ENCODE results near the gene APOC3.

APOC3 gene

DNA sequence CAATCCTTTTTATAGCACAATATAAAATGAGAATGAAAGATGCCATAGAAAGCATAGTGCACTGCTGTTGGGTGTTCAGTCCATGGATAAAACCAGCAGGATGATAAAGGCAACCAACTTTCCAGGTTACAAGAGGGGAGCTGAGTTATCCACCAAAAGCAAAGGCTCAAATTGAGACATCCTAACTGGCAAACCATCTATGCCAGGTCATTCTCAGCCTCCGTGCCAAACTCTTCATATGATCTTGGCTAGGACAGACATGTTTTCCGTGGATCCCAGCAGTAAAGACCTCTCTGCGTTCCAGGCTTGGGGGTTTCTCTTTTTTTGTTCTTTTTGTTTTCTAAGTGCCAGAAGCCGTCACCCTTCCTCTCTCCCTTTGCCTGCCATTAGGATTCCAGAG lies 15.0 kb downstream of the APOC3 start:
- no peaks in the 10 kb centered on the region for H3K4me1 ChIP-seq (ENCODE audit: control insufficient read depth in 2 of 2, insufficient read depth in 2 of 2, low read length in 2 of 2)
- no peaks in the 10 kb centered on the region for H3K27me3 ChIP-seq (ENCODE audit: control insufficient read depth in 2 of 2, insufficient read depth in 2 of 2, low read length in 2 of 2)
- H3K9me3 ChIP-seq (ENCODE audit: control insufficient read depth in 2 of 2, low read length in 2 of 2) = no peaks in the 10 kb centered on the region
- peaks cover 32 to 51% of the 10 kb centered on the region in 2 donors for H3K36me3 ChIP-seq (ENCODE audit: control insufficient read depth in 2 of 2, insufficient read depth in 2 of 2, low read length in 2 of 2)
- H3K4me3 ChIP-seq (ENCODE audit: low read length in 2 of 2) = no peak overlapping the region
- H3K9ac ChIP-seq (ENCODE audit: low read depth in 1 of 2, low read length in 2 of 2) = no peak overlapping the region
- no peak overlapping the region for H3K27ac ChIP-seq (ENCODE audit: low read depth in 2 of 2, low read length in 2 of 2)

DNA sequence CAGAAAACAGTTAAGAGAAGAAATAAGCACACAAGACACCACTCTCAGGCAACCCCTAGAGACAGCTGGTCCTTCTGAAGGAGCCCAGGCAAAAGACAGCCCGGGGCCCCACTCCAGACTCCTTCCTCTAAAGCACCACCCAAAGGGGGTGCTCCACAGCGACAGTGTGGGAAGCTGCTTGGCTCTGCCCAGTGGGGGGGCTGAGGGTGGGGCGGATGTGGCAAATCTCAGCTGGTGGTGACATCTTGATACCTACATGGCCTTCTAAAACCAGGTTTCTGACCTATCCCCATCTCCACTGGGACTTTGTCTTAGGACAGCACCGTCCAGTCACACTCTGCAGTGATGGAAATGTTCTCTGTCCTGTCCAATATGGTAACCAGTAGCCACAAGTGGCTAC lies 17.9 kb downstream of the APOC3 start:
- H3K36me3 ChIP-seq (ENCODE audit: control insufficient read depth in 2 of 2, insufficient read depth in 2 of 2, low read length in 2 of 2) = peaks cover 32 to 54% of the 10 kb centered on the region in 2 donors
- H3K9me3 ChIP-seq (ENCODE audit: control insufficient read depth in 2 of 2, low read length in 2 of 2) = no peaks in the 10 kb centered on the region
- H3K4me3 ChIP-seq (ENCODE audit: low read length in 2 of 2) = no peak overlapping the region
- no peaks in the 10 kb centered on the region for H3K27me3 ChIP-seq (ENCODE audit: control insufficient read depth in 2 of 2, insufficient read depth in 2 of 2, low read length in 2 of 2)
- peaks cover 11 to 17% of the 10 kb centered on the region in 2 donors for H3K4me1 ChIP-seq (ENCODE audit: control insufficient read depth in 2 of 2, insufficient read depth in 2 of 2, low read length in 2 of 2)
- H3K27ac ChIP-seq (ENCODE audit: low read depth in 2 of 2, low read length in 2 of 2) = no peak overlapping the region
- H3K9ac ChIP-seq (ENCODE audit: low read depth in 1 of 2, low read length in 2 of 2) = no peak overlapping the region

DNA sequence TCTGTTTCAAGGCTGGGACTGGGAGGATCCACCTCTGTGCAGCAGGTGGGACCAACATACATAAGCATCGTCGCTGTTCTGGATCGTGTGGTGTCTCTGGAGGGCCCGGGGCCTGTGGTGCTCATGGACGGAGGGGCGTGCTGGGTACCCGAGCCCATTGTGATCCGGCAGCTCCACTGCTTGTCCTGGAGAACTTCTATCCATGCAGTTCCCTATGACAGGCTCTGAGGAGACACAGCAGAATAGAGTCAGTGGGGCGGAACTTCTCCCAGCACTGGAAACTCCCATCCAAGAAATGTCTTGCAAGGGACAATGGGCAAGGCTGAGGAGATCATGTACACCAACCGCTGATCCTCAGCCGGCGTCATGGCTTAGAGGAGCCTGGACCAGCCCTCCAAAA lies 19.4 kb downstream of the APOC3 start:
- Histone ChIP-seq H3K27ac (ENCODE audit: low read depth in 2 of 2, low read length in 2 of 2) (no peak overlapping the region), H3K4me3 (ENCODE audit: low read length in 2 of 2) (no peak overlapping the region), H3K9ac (ENCODE audit: low read depth in 1 of 2, low read length in 2 of 2) (no peak overlapping the region), H3K4me1 (ENCODE audit: control insufficient read depth in 2 of 2, insufficient read depth in 2 of 2, low read length in 2 of 2) (peaks cover 25 to 31% of the 10 kb centered on the region in 2 donors), H3K27me3 (ENCODE audit: control insufficient read depth in 2 of 2, insufficient read depth in 2 of 2, low read length in 2 of 2) (no peaks in the 10 kb centered on the region), H3K36me3 (ENCODE audit: control insufficient read depth in 2 of 2, insufficient read depth in 2 of 2, low read length in 2 of 2) (peaks cover 32 to 48% of the 10 kb centered on the region in 2 donors), H3K9me3 (ENCODE audit: control insufficient read depth in 2 of 2, low read length in 2 of 2) (no peaks in the 10 kb centered on the region)

DNA sequence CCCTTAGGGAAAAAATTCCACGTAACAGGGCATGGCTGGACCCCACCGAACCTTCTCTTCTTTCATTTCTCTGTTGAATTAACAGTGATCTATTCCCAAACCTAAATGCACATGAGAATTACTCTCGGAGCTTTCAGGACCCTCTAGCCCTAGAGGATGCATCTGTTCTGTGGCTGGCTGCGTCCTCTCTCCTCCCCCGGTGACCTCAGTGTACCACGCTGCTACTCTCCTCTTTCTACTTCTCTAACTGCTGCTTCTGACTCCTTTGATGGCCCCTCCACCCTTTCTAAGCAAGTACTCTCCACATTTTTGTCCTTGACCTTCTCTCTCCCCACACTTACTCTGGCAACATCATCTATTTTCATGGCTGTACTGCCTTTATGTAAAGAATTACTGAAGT lies 19.8 kb downstream of the APOC3 start:
- Histone ChIP-seq H3K9ac (ENCODE audit: low read depth in 1 of 2, low read length in 2 of 2) (no peak overlapping the region), H3K27me3 (ENCODE audit: control insufficient read depth in 2 of 2, insufficient read depth in 2 of 2, low read length in 2 of 2) (no peaks in the 10 kb centered on the region), H3K36me3 (ENCODE audit: control insufficient read depth in 2 of 2, insufficient read depth in 2 of 2, low read length in 2 of 2) (peaks cover 32 to 48% of the 10 kb centered on the region in 2 donors), H3K4me1 (ENCODE audit: control insufficient read depth in 2 of 2, insufficient read depth in 2 of 2, low read length in 2 of 2) (peaks cover 29 to 36% of the 10 kb centered on the region in 2 donors), H3K9me3 (ENCODE audit: control insufficient read depth in 2 of 2, low read length in 2 of 2) (no peaks in the 10 kb centered on the region), H3K27ac (ENCODE audit: low read depth in 2 of 2, low read length in 2 of 2) (no peak overlapping the region), H3K4me3 (ENCODE audit: low read length in 2 of 2) (no peak overlapping the region)

DNA sequence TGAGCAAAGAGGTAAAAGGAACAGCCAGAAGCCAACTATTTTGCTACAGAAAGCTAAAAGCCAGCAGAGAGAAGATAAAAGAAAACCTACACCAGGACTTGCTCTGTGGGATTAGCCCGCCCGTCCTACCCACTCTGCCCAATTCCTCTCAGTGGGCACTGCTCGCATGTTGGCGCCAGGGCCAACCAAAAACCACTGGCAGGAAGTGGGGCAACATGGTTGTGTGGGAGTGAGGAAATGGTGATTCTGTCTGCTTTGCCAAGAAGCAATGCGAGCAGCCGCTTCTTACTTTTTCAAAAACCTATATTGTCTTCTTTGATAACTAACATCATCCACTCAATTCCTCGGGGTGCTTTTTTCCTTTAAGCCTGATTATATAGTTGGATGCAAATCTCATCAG lies 21.9 kb downstream of the APOC3 start:
- peaks cover 31 to 36% of the 10 kb centered on the region in 2 donors for H3K4me1 ChIP-seq (ENCODE audit: control insufficient read depth in 2 of 2, insufficient read depth in 2 of 2, low read length in 2 of 2)

DNA sequence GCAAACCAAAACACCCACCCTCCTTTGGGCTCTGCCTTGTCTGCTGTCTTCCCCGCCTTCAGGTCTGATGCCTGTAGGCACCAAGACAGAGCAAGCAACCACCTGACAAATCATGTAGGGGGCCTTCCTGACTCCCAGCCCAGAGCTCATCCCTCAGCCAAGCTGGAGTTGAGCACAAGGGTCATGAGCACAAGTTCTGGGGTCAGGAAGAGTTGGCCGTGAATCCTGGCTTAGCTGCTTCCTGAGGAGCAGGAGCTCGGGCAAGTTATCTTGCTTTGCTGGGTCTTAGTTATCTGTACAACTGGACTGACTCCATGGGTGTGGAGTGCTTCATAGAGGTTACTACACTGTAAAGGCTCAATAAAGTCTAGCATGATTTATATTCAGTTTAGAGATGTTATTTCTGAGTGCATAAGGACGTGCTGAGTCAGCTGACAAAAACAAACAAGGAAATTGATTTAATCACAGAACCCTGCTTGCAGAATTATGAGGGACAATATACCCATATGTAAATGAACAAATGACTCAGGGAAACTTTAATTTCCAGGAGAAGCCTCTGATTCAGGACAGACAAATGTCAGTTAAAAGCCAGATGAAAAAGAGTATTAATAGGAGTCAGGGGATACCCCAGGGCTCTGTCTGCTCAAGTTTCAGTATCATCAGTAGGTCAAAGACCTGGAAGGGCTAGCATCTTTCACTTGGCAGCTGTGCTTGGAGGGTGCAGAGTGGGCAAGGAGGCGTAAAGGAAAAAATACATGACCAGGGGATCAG lies 22.7 kb downstream of the APOC3 start:
- no peaks in the 10 kb centered on the region for H3K9me3 ChIP-seq (ENCODE audit: control insufficient read depth in 2 of 2, low read length in 2 of 2)
- H3K27ac ChIP-seq (ENCODE audit: low read depth in 2 of 2, low read length in 2 of 2) = peak overlapping the region; percentile 64 to 71
- H3K4me1 ChIP-seq (ENCODE audit: control insufficient read depth in 2 of 2, insufficient read depth in 2 of 2, low read length in 2 of 2) = peaks cover 31 to 36% of the 10 kb centered on the region in 2 donors
- H3K4me3 ChIP-seq (ENCODE audit: low read length in 2 of 2) = peak overlapping the region; percentile 26 to 27
- H3K36me3 ChIP-seq (ENCODE audit: control insufficient read depth in 2 of 2, insufficient read depth in 2 of 2, low read length in 2 of 2) = peaks cover 7 to 28% of the 10 kb centered on the region in 2 donors
- no peaks in the 10 kb centered on the region for H3K27me3 ChIP-seq (ENCODE audit: control insufficient read depth in 2 of 2, insufficient read depth in 2 of 2, low read length in 2 of 2)
- H3K9ac ChIP-seq (ENCODE audit: low read depth in 1 of 2, low read length in 2 of 2) = no peak overlapping the region

More for the DNA sequence above, 21.9 kb downstream of the APOC3 start:
- Histone ChIP-seq H3K36me3 (ENCODE audit: control insufficient read depth in 2 of 2, insufficient read depth in 2 of 2, low read length in 2 of 2) (peaks cover 15 to 35% of the 10 kb centered on the region in 2 donors), H3K27ac (ENCODE audit: low read depth in 2 of 2, low read length in 2 of 2) (peak overlapping the region; percentile 46 to 64), H3K27me3 (ENCODE audit: control insufficient read depth in 2 of 2, insufficient read depth in 2 of 2, low read length in 2 of 2) (no peaks in the 10 kb centered on the region), H3K4me3 (ENCODE audit: low read length in 2 of 2) (no peak overlapping the region), H3K9me3 (ENCODE audit: control insufficient read depth in 2 of 2, low read length in 2 of 2) (no peaks in the 10 kb centered on the region), H3K9ac (ENCODE audit: low read depth in 1 of 2, low read length in 2 of 2) (peak overlapping the region in 1 of 2 donors; percentile 56)

DNA sequence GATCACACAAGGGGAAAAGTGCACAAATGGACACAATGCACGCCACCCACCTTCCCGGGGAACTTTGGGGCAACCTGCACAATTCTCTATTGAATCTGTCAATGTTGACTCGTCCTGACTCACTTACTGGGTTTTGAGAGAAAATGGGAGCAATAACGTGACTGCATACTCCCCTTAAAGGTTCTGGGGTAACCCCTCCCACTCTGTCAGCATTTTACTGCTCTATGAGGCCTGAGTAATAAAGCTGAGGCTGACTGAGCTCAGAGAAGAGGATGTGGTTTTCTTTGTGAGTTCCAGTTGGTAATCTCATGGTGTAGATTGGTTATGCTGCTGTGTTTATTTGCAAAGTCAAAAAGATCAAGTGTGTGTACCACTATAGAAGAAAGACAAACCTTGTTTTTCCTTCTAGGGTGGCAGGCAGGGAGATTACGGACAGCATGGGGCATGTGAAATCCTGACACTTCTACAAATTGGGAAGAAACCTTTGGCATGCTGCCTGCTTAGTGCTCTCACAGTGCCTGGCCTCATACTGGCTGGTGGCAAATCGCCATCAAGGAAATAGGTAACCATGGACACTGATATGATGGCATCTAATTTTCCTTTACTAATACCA lies 23.9 kb downstream of the APOC3 start:
- Histone ChIP-seq H3K36me3 (ENCODE audit: control insufficient read depth in 2 of 2, insufficient read depth in 2 of 2, low read length in 2 of 2) (peaks cover 18 to 33% of the 10 kb centered on the region in 2 donors), H3K4me1 (ENCODE audit: control insufficient read depth in 2 of 2, insufficient read depth in 2 of 2, low read length in 2 of 2) (peaks cover 31 to 36% of the 10 kb centered on the region in 2 donors), H3K9me3 (ENCODE audit: control insufficient read depth in 2 of 2, low read length in 2 of 2) (no peaks in the 10 kb centered on the region), H3K27me3 (ENCODE audit: control insufficient read depth in 2 of 2, insufficient read depth in 2 of 2, low read length in 2 of 2) (no peaks in the 10 kb centered on the region), H3K9ac (ENCODE audit: low read depth in 1 of 2, low read length in 2 of 2) (peak overlapping the region in 1 of 2 donors; percentile 38), H3K27ac (ENCODE audit: low read depth in 2 of 2, low read length in 2 of 2) (peak overlapping the region; percentile 64 to 71), H3K4me3 (ENCODE audit: low read length in 2 of 2) (peak overlapping the region in 1 of 2 donors; percentile 20)

DNA sequence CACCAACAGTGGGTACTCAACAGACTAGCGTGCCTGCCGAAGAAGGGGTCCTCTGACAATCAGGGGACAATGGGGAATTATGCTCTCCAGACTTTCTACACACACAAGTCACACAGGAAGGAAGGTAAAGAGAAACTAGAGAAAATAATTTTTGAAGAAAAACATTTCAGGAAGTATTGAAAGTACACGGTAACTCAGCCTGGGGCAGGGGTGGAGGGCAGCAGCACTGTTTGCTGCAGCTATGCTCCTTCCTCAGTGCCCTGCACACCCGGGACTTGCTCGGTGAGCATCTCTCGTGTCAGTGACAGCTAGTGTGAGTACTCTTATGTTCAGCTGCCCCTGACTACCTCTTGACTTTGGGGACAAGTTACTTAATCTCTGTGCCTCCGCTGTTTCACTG lies 25.7 kb downstream of the APOC3 start:
- Histone ChIP-seq H3K27ac (ENCODE audit: low read depth in 2 of 2, low read length in 2 of 2) (peak overlapping the region in 1 of 2 donors; percentile 26), H3K4me1 (ENCODE audit: control insufficient read depth in 2 of 2, insufficient read depth in 2 of 2, low read length in 2 of 2) (peaks cover 31 to 36% of the 10 kb centered on the region in 2 donors), H3K27me3 (ENCODE audit: control insufficient read depth in 2 of 2, insufficient read depth in 2 of 2, low read length in 2 of 2) (no peaks in the 10 kb centered on the region), H3K9ac (ENCODE audit: low read depth in 1 of 2, low read length in 2 of 2) (no peak overlapping the region), H3K4me3 (ENCODE audit: low read length in 2 of 2) (no peak overlapping the region), H3K36me3 (ENCODE audit: control insufficient read depth in 2 of 2, insufficient read depth in 2 of 2, low read length in 2 of 2) (peaks cover 24 to 33% of the 10 kb centered on the region in 2 donors), H3K9me3 (ENCODE audit: control insufficient read depth in 2 of 2, low read length in 2 of 2) (no peaks in the 10 kb centered on the region)

DNA sequence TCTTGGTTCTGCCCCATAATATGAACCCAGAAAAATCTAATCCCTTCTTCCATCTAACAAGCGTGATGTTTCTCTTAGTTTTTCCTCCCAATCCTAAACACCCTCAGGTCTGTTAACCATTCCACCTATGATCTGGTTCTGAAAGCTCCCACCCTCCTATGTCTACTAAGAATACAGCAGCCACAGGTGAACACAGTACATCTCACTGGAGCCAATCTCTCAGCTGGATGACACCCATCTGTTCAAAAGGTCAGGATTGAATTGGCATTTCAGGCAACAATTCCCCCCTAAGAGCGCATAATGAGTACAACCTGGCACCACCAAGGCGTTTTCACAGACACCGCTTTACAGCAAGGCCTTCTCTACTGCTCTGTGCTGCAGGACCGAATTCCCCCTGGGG lies 26.7 kb downstream of the APOC3 start:
- Histone ChIP-seq H3K36me3 (ENCODE audit: control insufficient read depth in 2 of 2, insufficient read depth in 2 of 2, low read length in 2 of 2) (peaks cover 34 to 42% of the 10 kb centered on the region in 2 donors), H3K4me1 (ENCODE audit: control insufficient read depth in 2 of 2, insufficient read depth in 2 of 2, low read length in 2 of 2) (peaks cover 29 to 31% of the 10 kb centered on the region in 2 donors), H3K9ac (ENCODE audit: low read depth in 1 of 2, low read length in 2 of 2) (no peak overlapping the region), H3K27me3 (ENCODE audit: control insufficient read depth in 2 of 2, insufficient read depth in 2 of 2, low read length in 2 of 2) (no peaks in the 10 kb centered on the region), H3K27ac (ENCODE audit: low read depth in 2 of 2, low read length in 2 of 2) (no peak overlapping the region), H3K4me3 (ENCODE audit: low read length in 2 of 2) (no peak overlapping the region), H3K9me3 (ENCODE audit: control insufficient read depth in 2 of 2, low read length in 2 of 2) (no peaks in the 10 kb centered on the region)

DNA sequence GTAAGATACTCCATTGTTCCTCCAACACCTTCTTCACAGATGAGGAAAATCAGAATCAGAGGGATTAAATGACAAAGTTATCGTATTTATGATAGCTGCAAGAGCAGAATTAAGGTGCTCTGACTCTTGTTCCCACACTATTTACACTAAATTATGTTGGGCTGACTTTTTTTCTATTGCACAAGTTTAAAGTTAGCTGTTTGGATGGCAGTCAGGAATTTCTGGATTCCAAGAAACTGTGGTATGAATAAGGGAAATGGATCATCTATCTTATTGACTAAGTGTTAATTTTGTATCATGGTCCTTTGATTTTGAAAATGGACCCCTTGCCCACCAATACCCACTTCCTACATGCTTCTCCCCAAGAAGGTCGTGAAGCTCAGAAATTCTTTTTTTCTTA lies 27.6 kb downstream of the APOC3 start:
- peaks cover 42 to 51% of the 10 kb centered on the region in 2 donors for H3K36me3 ChIP-seq (ENCODE audit: control insufficient read depth in 2 of 2, insufficient read depth in 2 of 2, low read length in 2 of 2)
- no peaks in the 10 kb centered on the region for H3K27me3 ChIP-seq (ENCODE audit: control insufficient read depth in 2 of 2, insufficient read depth in 2 of 2, low read length in 2 of 2)
- H3K4me3 ChIP-seq (ENCODE audit: low read length in 2 of 2) = no peak overlapping the region
- H3K4me1 ChIP-seq (ENCODE audit: control insufficient read depth in 2 of 2, insufficient read depth in 2 of 2, low read length in 2 of 2) = peaks cover 21 to 22% of the 10 kb centered on the region in 2 donors
- no peaks in the 10 kb centered on the region for H3K9me3 ChIP-seq (ENCODE audit: control insufficient read depth in 2 of 2, low read length in 2 of 2)
- no peak overlapping the region for H3K27ac ChIP-seq (ENCODE audit: low read depth in 2 of 2, low read length in 2 of 2)
- H3K9ac ChIP-seq (ENCODE audit: low read depth in 1 of 2, low read length in 2 of 2) = no peak overlapping the region

Measured in mucosa of rectum (tissue), 2 donors.